ENCODE measurements around the gene LSM6.

Gene LSM6

GRCh38 chr4:146207410-146207809 is 31.9 kb downstream of the LSM6 start:
- Histone ChIP-seq H3K4me3 (ENCODE audit: insufficient read depth, low read length, poor library complexity, severe bottlenecking) (no peak overlapping the region), H3K9ac (ENCODE audit: low read length) (no peak overlapping the region), H3K9me3 (ENCODE audit: insufficient read depth, low read length) (no peaks in the 10 kb centered on the region), H3K27ac (ENCODE audit: low read depth, low read length) (no peak overlapping the region), H4K20me1 (ENCODE audit: low read depth, low read length) (no peaks in the 10 kb centered on the region), H3K36me3 (ENCODE audit: low read length) (no peaks in the 10 kb centered on the region), H3K79me2 (ENCODE audit: insufficient read depth, low read length) (no peaks in the 10 kb centered on the region), H3K4me2 (ENCODE audit: low read depth, low read length, poor library complexity, severe bottlenecking) (no peak overlapping the region), H3F3A (ENCODE audit: insufficient read depth) (no peaks in the 10 kb centered on the region), H3K27me3 (ENCODE audit: low read length) (no peaks in the 10 kb centered on the region), H3K9me2 (replicated peaks; ENCODE audit: insufficient read depth, low read length) (no peaks in the 10 kb centered on the region), H2AFZ (ENCODE audit: low read depth, low read length, severe bottlenecking) (no peak overlapping the region)
- TF ChIP-seq CTCF (IDR thresholded peaks at IDR 0.05; ENCODE audit: insufficient read depth, low read length, poor library complexity, severe bottlenecking) (no peak), EZH2phosphoT487 (conservative IDR thresholded peaks at IDR 0.05; ENCODE audit: low read length) (no peak)

- H3K9ac ChIP-seq (ENCODE audit: low read length): no peak overlapping the region
- H2AFZ ChIP-seq (ENCODE audit: low read depth, low read length, severe bottlenecking): no peak overlapping the region
- no peaks in the 10 kb centered on the region for H3F3A ChIP-seq (ENCODE audit: insufficient read depth)
- no peak overlapping the region for H3K27ac ChIP-seq (ENCODE audit: low read depth, low read length)
- TF ChIP-seq EZH2phosphoT487 (conservative IDR thresholded peaks at IDR 0.05; ENCODE audit: low read length): no peak
- TF ChIP-seq CTCF (IDR thresholded peaks at IDR 0.05; ENCODE audit: insufficient read depth, low read length, poor library complexity, severe bottlenecking): no peak
- H3K9me3 ChIP-seq (ENCODE audit: insufficient read depth, low read length): no peaks in the 10 kb centered on the region
- H3K79me2 ChIP-seq (ENCODE audit: insufficient read depth, low read length): no peaks in the 10 kb centered on the region
- no peak overlapping the region for H3K4me3 ChIP-seq (ENCODE audit: insufficient read depth, low read length, poor library complexity, severe bottlenecking)
- no peaks in the 10 kb centered on the region for H3K9me2 ChIP-seq (replicated peaks; ENCODE audit: insufficient read depth, low read length)
- H3K36me3 ChIP-seq (ENCODE audit: low read length): no peaks in the 10 kb centered on the region
- no peaks in the 10 kb centered on the region for H4K20me1 ChIP-seq (ENCODE audit: low read depth, low read length)
- no peak overlapping the region for H3K4me2 ChIP-seq (ENCODE audit: low read depth, low read length, poor library complexity, severe bottlenecking)
- no peaks in the 10 kb centered on the region for H3K27me3 ChIP-seq (ENCODE audit: low read length)
These were observed 35.4 kb downstream of the LSM6 start for GRCh38 chr4:146210890-146211289.

GRCh38 chr4:146211440-146211839 is 35.9 kb downstream of the LSM6 start:
- no peak for TF ChIP-seq CTCF (IDR thresholded peaks at IDR 0.05; ENCODE audit: insufficient read depth, low read length, poor library complexity, severe bottlenecking)
- no peak for TF ChIP-seq EZH2phosphoT487 (conservative IDR thresholded peaks at IDR 0.05; ENCODE audit: low read length)
- Histone ChIP-seq H3K9me2 (replicated peaks; ENCODE audit: insufficient read depth, low read length) (no peaks in the 10 kb centered on the region), H3K4me2 (ENCODE audit: low read depth, low read length, poor library complexity, severe bottlenecking) (no peak overlapping the region), H3K79me2 (ENCODE audit: insufficient read depth, low read length) (no peaks in the 10 kb centered on the region), H3K4me3 (ENCODE audit: insufficient read depth, low read length, poor library complexity, severe bottlenecking) (no peak overlapping the region), H3K36me3 (ENCODE audit: low read length) (no peaks in the 10 kb centered on the region), H3K9ac (ENCODE audit: low read length) (no peak overlapping the region), H3K27ac (ENCODE audit: low read depth, low read length) (no peak overlapping the region), H4K20me1 (ENCODE audit: low read depth, low read length) (no peaks in the 10 kb centered on the region), H3K9me3 (ENCODE audit: insufficient read depth, low read length) (no peaks in the 10 kb centered on the region), H2AFZ (ENCODE audit: low read depth, low read length, severe bottlenecking) (no peak overlapping the region), H3K27me3 (ENCODE audit: low read length) (no peaks in the 10 kb centered on the region), H3F3A (ENCODE audit: insufficient read depth) (no peaks in the 10 kb centered on the region)

Data from SU-DHL-6 (cell line).